H9 (cell line): Measurements from ENCODE around the gene ANGEL2. TPM values are rescaled to one million over a fixed set of nuclear protein-coding genes. Genes with fewer than 3 reads are reported as not detected.
"Not testable (repeated sequence)": the region's sequence is repeated elsewhere in the genome, so short reads cannot be mapped to it uniquely, and the experiment has no call there.

ENCODE experiments used
- DNase-seq: peaks from one replicate; pipeline ENCODE4 v3.0.0-alpha.2; 2017
- H2AFZ ChIP-seq: one replicate; pipeline ENCODE4 v1.6.1; 2013; ENCODE audit warnings: mild to moderate bottlenecking, low read length, control low read depth, moderate library complexity
- H2AK5ac ChIP-seq: 2 replicates; pipeline ENCODE4 v1.6.1; 2013; ENCODE audit warnings: low read length, control low read depth, mixed read lengths; ENCODE audit not compliant: insufficient read length
- H2BK120ac ChIP-seq: one replicate; pipeline ENCODE4 v1.6.1; 2013; ENCODE audit warnings: low read depth, mild to moderate bottlenecking, low read length, control low read depth, inconsistent platforms; ENCODE audit not compliant: poor library complexity, severe bottlenecking
- H2BK12ac ChIP-seq: 2 replicates; pipeline ENCODE4 v1.6.1; 2013; ENCODE audit warnings: low read length, control low read depth, mixed read lengths, low read depth; ENCODE audit not compliant: insufficient read length
- H2BK15ac ChIP-seq: 2 replicates; pipeline ENCODE4 v1.6.1; 2013; ENCODE audit warnings: low read depth, low read length, control low read depth
- H2BK20ac ChIP-seq: one replicate; pipeline ENCODE4 v1.6.1; 2013; ENCODE audit warnings: low read depth, mild to moderate bottlenecking, low read length, control low read depth, inconsistent platforms; ENCODE audit not compliant: poor library complexity, severe bottlenecking
- H2BK5ac ChIP-seq: 2 replicates; pipeline ENCODE4 v1.6.1; 2013; ENCODE audit warnings: low read length, control low read depth, mixed read lengths; ENCODE audit not compliant: insufficient read length
- H3K14ac ChIP-seq: 2 replicates; pipeline ENCODE4 v1.6.1; 2013; ENCODE audit warnings: low read length, control low read depth; ENCODE audit not compliant: insufficient read depth
- H3K18ac ChIP-seq: 2 replicates; pipeline ENCODE4 v1.6.1; 2013; ENCODE audit warnings: low read depth, mild to moderate bottlenecking, mixed read lengths, low read length, control low read depth; ENCODE audit not compliant: insufficient read length
- H3K23ac ChIP-seq: 2 replicates; pipeline ENCODE4 v1.6.1; 2013; ENCODE audit warnings: low read length, control low read depth, mixed read lengths, low read depth; ENCODE audit not compliant: insufficient read length
- H3K23me2 ChIP-seq: 2 replicates; pipeline ENCODE4 v1.6.1; 2013; ENCODE audit warnings: low read depth, mild to moderate bottlenecking, mixed read lengths, low read length, control low read depth; ENCODE audit not compliant: insufficient read length, poor library complexity, severe bottlenecking
- H3K27ac ChIP-seq: 2 replicates; pipeline ENCODE4 v1.5.1; 2013; ENCODE audit warnings: low read length, control low read depth, mixed read lengths, low read depth; ENCODE audit not compliant: insufficient read length
- H3K27me3 ChIP-seq: 2 replicates; pipeline ENCODE4 v1.6.1; 2013; ENCODE audit warnings: low read length, control low read depth, inconsistent platforms; ENCODE audit not compliant: insufficient read depth
- H3K4ac ChIP-seq: 2 replicates; pipeline ENCODE4 v1.6.1; 2013; ENCODE audit warnings: low read depth, mild to moderate bottlenecking, control low read depth, inconsistent platforms, low read length, moderate library complexity
- H3K4me1 ChIP-seq: 2 replicates; pipeline ENCODE4 v1.6.1; 2013; ENCODE audit warnings: low read length, control low read depth, inconsistent platforms; ENCODE audit not compliant: insufficient read depth
- H3K4me2 ChIP-seq: 2 replicates; pipeline ENCODE4 v1.6.1; 2013; ENCODE audit warnings: low read length, control low read depth, mixed read lengths; ENCODE audit not compliant: insufficient read length, insufficient read depth
- H3K56ac ChIP-seq: 2 replicates; pipeline ENCODE4 v1.6.1; 2013; ENCODE audit warnings: low read depth, mild to moderate bottlenecking, mixed read lengths, low read length, control low read depth; ENCODE audit not compliant: insufficient read length
- H3K79me1 ChIP-seq: 2 replicates; pipeline ENCODE4 v1.6.1; 2013; ENCODE audit warnings: low read depth, mild to moderate bottlenecking, moderate library complexity, low read length, control low read depth, inconsistent platforms; ENCODE audit not compliant: insufficient read depth, poor library complexity, severe bottlenecking
- H3K79me2 ChIP-seq: 2 replicates; pipeline ENCODE4 v1.6.1; 2013; ENCODE audit warnings: low read length, control low read depth, inconsistent platforms; ENCODE audit not compliant: insufficient read depth
- H3K9ac ChIP-seq: 2 replicates; pipeline ENCODE4 v1.6.1; 2013; ENCODE audit warnings: low read length, control low read depth, mixed read lengths; ENCODE audit not compliant: insufficient read length; ENCODE audit errors: extremely low read depth
- H3K9me3 ChIP-seq: one replicate; pipeline ENCODE4 v1.6.1; 2013; ENCODE audit warnings: low read depth, low read length, inconsistent platforms; ENCODE audit not compliant: control insufficient read depth
- H3T11ph ChIP-seq: one replicate; pipeline ENCODE4 v1.6.1; 2013; ENCODE audit warnings: mild to moderate bottlenecking, low read length, control low read depth, inconsistent platforms
- H4K20me1 ChIP-seq: one replicate; pipeline ENCODE4 v1.6.1; 2013; ENCODE audit not compliant: control insufficient read depth, insufficient read length, insufficient read depth
- H4K5ac ChIP-seq: 2 replicates; pipeline ENCODE4 v1.6.1; 2013; ENCODE audit warnings: low read depth, mild to moderate bottlenecking, mixed read lengths, low read length, control low read depth; ENCODE audit not compliant: insufficient read length
- H4K8ac ChIP-seq: replicated peaks from 2 replicates; pipeline ENCODE4 v1.6.1; 2013; ENCODE audit warnings: low read length, control low read depth, mixed read lengths, low read depth; ENCODE audit not compliant: insufficient read length
- H4K91ac ChIP-seq: 2 replicates; pipeline ENCODE4 v1.6.1; 2013; ENCODE audit warnings: low read depth, mild to moderate bottlenecking, moderate library complexity, mixed read lengths, low read length, control low read depth; ENCODE audit not compliant: insufficient read length
- H3K27ac Mint-ChIP-seq, 3 experiments: 2 replicates in 2 of 3; 3 replicates in 1 of 3; pipeline ENCODE4 v1.8.0; 2020 to 2021; ENCODE audit warnings: mixed read lengths in 3 of 3, mild to moderate bottlenecking in 1 of 3, moderate library complexity in 1 of 3
- H3K27me3 Mint-ChIP-seq: 2 replicates; pipeline ENCODE4 v1.8.0; 2021; ENCODE audit warnings: low read depth, mild to moderate bottlenecking, moderate library complexity, mixed read lengths
- H3K36me3 Mint-ChIP-seq, 3 experiments: 2 replicates in 2 of 3; 3 replicates in 1 of 3; pipeline ENCODE4 v1.8.0; 2020 to 2021; ENCODE audit warnings: low read depth in 3 of 3, mixed read lengths in 3 of 3; ENCODE audit not compliant: insufficient read depth in 1 of 3
- H3K4me1 Mint-ChIP-seq, 2 experiments: 2 replicates each; pipeline ENCODE4 v1.8.0; 2020; ENCODE audit warnings: mixed read lengths in 2 of 2
- H3K4me3 Mint-ChIP-seq, 2 experiments: 2 replicates in 1 of 2; 3 replicates in 1 of 2; pipeline ENCODE4 v1.8.0; 2020 to 2021; ENCODE audit warnings: mild to moderate bottlenecking in 2 of 2, mixed read lengths in 2 of 2, moderate library complexity in 1 of 2
- H3K9me3 Mint-ChIP-seq, 2 experiments: 2 replicates in 1 of 2; 3 replicates in 1 of 2; pipeline ENCODE4 v1.8.0; 2020; ENCODE audit warnings: mild to moderate bottlenecking in 2 of 2, mixed read lengths in 2 of 2, moderate library complexity in 1 of 2
- CTCF ChIP-seq: fragments of 200-600 bp; sonication (generic); conservative IDR thresholded peaks from 3 replicates; pipeline ENCODE4 v1.8.0; 2021; ENCODE audit warnings: antibody characterized with exemption, mild to moderate bottlenecking
- WGBS: extraction: QIAGEN DNeasy Blood & Tissue Kit; methylation state at CpG from one replicate; pipeline ENCODE4 v1.1.7; 2013; ENCODE audit warnings: missing lambda C conversion rate, low lambda C conversion rate, mixed read lengths; ENCODE audit not compliant: insufficient read length; ENCODE audit errors: extremely low coverage; 5-methylcytosine and 5-hydroxymethylcytosine counted together
- total RNA-seq: library from RNA; stranded (reverse); gene quantifications from 2 replicates; pipeline ENCODE4 v1.2.1, GENCODE V29; 2021

ANGEL2 gene
- total RNA-seq, 1 experiment from 2014 or later: 47.8 TPM

DNA sequence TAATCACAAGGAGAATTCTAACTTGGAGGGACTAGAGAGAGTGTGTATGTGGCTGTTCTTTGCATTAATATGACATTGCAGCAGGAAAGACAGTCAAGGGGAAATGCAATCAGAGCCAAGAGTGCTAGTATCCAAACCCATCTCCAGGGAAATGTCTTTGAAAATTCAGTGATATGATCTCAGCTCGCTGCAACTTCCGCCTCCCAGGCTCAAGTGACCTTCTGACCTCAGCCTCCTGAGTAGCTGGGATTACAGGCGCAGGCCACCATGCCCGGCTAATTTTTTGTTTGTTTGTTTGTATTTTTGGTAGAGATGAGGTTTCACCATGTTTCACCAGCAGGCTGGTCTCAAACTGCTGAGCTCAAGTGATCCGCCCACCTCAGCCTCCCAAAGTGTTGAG is 49.1 kb downstream of the ANGEL2 start:
- Mint-ChIP-seq H3K27me3 (no peaks in the 10 kb centered on the region; the same call in 1 of the 2 replicates), H3K27ac (peak overlapping the region in 1 of 3 experiments; percentile 89; a peak in 2 of 7 replicates), H3K4me1 (peaks cover 39 to 45% of the 10 kb centered on the region in 2 experiments), H3K4me3 (no peak overlapping the region), H3K36me3 (peaks cover 75 to 98% (median 90%) of the 10 kb centered on the region in 3 experiments), H3K9me3 (no peaks in the 10 kb centered on the region)
- Histone ChIP-seq H3K79me1 (no peaks in the 10 kb centered on the region), H4K91ac (no peak overlapping the region), H3K23ac (no peak overlapping the region), H3T11ph (no peak overlapping the region), H3K14ac (no peak overlapping the region), H2BK120ac (no peak overlapping the region), H3K27ac (no peak overlapping the region), H3K4ac (no peak overlapping the region), H3K27me3 (no peaks in the 10 kb centered on the region), H3K56ac (no peak overlapping the region), H3K9ac (no peak overlapping the region), H4K8ac (no peak overlapping the region), H3K79me2 (no peaks in the 10 kb centered on the region), H3K18ac (no peak overlapping the region), H4K20me1 (no peaks in the 10 kb centered on the region), H3K9me3 (no peaks in the 10 kb centered on the region), H2BK5ac (no peak overlapping the region), H3K23me2 (no peaks in the 10 kb centered on the region), H3K4me1 (peaks cover 12% of the 10 kb centered on the region; the same call in 1 of the 2 replicates), H3K4me2 (no peak overlapping the region), H2BK12ac (no peak overlapping the region), H4K5ac (no peak overlapping the region), H2BK15ac (no peak overlapping the region), H2AK5ac (no peak overlapping the region), H2AFZ (no peak overlapping the region), H2BK20ac (no peak overlapping the region)
- DNase-seq: no peak
- no peak for TF ChIP-seq CTCF
- WGBS: no CpG with 5 or more reads among the region's 5 CpGs

DNA sequence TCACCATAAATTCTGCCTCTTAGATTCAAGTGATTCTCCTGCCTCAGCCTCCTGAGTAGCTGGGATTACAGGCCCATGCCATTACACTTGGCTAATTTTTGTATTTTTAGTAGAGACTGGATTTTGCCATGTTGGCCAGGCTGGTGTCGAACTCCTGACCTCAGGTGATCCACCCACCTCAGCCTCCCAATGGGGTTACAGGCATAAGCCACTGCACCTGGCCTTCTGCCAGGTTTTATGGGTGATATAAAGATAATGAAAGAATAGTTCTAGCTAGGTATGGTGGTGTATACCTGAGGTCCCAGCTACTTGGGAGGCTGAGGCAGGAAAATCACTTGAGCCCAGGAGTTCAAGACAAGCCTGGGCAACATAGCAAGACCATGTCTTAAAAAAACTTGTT is 50.7 kb downstream of the ANGEL2 start:
- not testable (repeated sequence) for H2BK20ac ChIP-seq, H3K4ac ChIP-seq, H3K27me3 Mint-ChIP-seq, H2BK5ac ChIP-seq, H3K27ac Mint-ChIP-seq, H3K79me2 ChIP-seq, H4K91ac ChIP-seq, H3K56ac ChIP-seq, H3K4me2 ChIP-seq, H2BK12ac ChIP-seq, H3K79me1 ChIP-seq, DNase-seq, H2AK5ac ChIP-seq, H3K18ac ChIP-seq, H2BK15ac ChIP-seq, H3K4me3 Mint-ChIP-seq, H3K27ac ChIP-seq, H3K14ac ChIP-seq, H3K23me2 ChIP-seq, H4K20me1 ChIP-seq, H3K27me3 ChIP-seq, H4K5ac ChIP-seq, H2AFZ ChIP-seq, H3K9ac ChIP-seq, H3K9me3 Mint-ChIP-seq, H4K8ac ChIP-seq, H3K9me3 ChIP-seq, H2BK120ac ChIP-seq, H3T11ph ChIP-seq, H3K23ac ChIP-seq
- peaks cover 36 to 45% of the 10 kb centered on the region in 2 experiments for H3K4me1 Mint-ChIP-seq
- peaks cover 79 to 98% (median 91%) of the 10 kb centered on the region in 3 experiments for H3K36me3 Mint-ChIP-seq
- WGBS: no CpG with 5 or more reads among the region's 1 CpG
- H3K4me1 ChIP-seq: peaks cover 12% of the 10 kb centered on the region; the same call in 1 of the 2 replicates
